ENCODE measurements around the gene SH3GL3.

SH3GL3 gene

DNA sequence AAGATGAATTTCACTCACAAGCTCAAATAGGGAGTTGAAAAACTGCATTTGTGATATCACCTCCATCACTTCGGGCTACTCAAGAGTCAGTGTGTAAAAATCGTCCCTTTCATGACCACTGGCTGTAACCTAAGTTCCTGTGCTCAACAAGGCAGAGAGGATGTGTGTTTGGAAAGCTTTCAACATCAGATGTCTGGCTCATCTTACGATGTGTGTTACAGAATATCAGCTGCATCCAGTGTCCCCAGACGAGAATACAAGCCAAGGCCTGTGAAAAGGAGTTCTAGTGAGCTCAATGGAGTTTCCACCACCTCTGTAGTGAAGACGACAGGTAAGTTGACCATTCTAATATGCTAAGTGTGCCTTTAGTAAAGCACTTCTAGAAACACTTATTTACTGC is 141.3 kb downstream of the SH3GL3 start:
- DNase-seq, result no peak
- in situ Hi-C loops (cut with HindIII; ENCODE audit: low pct_ligation_motif_present, low pct_unique_long_range_greater_than_20kb, low sequenced_read_pairs), result no loop called here

DNA sequence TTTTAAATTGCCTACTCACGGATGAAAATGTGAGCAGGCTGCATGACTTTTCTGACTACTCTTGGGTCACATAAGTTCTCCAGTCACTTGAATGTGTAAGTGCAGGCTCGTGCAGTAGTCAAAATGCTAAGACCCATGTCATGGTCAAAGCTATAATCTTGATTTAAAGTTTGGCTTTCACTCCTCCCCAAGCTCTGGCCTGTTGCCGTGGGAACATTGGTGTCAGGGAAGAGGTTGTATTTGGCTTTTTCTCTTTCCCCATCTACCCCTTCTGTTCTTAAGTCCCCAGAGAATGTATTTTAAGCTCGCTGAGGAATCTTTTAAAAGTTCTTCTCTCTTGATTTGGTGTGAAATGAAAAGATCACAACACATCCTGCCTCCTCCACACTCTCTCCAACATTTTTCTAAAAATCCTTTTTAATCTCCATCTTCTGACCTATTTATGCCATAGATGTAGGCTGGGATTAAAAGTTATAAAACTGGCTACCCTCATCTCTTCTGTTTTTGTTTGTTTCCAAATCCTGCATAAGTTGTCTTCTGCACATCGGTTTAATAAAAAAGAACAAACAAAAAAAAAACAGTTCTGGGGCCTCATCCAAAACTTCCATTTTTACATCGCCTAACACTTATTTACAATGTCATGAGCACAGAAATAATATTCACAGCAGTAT is 145.4 kb downstream of the SH3GL3 start:
- in situ Hi-C loops (cut with HindIII; ENCODE audit: low pct_ligation_motif_present, low pct_unique_long_range_greater_than_20kb, low sequenced_read_pairs), result no loop called here
- DNase-seq, result no peak

DNA sequence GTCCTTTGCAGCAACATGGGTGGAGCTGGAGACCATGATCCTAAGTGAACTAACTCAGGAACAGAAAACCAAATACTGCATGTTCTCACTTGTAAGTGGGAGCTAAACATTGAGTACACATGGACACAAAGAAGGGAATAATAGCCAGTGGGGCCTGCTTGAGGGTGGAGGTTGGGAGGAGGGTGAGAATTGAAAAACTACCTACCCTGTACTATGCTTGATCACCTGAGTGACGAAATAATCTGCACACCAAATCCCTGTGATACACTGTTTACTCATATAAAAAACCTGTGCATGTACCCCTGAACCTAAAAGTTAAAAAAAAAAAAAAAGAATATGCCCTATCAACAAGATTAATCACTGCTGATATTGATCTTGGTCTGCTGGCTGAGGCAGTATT is 148.1 kb downstream of the SH3GL3 start:
- no peak for DNase-seq

DNA sequence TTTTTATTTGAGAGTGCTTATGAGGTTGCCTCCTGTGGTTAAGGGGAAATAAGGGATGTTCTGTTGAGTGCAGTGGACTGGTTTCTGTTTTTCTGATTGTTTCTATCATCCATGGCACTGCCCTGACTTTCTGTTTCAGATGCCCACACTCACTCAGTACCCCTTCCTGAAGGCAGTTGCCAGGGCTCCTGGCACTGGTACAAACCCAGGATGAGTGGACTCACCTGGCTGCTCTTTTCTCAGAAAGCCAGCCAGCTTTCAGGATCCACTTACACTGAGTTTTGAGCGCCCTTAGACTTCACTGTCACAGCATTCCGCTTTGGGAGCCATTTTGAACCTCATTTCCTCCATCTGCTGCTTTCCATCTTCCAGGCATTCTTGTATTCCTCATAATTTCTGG is 150.9 kb downstream of the SH3GL3 start:
- in situ Hi-C loops (cut with HindIII; ENCODE audit: low pct_ligation_motif_present, low pct_unique_long_range_greater_than_20kb, low sequenced_read_pairs), result no loop called here
- no peak for DNase-seq

More for the DNA sequence above, 148.1 kb downstream of the SH3GL3 start:
- in situ Hi-C loops (cut with HindIII; ENCODE audit: low pct_ligation_motif_present, low pct_unique_long_range_greater_than_20kb, low sequenced_read_pairs), result no loop called here

DNA sequence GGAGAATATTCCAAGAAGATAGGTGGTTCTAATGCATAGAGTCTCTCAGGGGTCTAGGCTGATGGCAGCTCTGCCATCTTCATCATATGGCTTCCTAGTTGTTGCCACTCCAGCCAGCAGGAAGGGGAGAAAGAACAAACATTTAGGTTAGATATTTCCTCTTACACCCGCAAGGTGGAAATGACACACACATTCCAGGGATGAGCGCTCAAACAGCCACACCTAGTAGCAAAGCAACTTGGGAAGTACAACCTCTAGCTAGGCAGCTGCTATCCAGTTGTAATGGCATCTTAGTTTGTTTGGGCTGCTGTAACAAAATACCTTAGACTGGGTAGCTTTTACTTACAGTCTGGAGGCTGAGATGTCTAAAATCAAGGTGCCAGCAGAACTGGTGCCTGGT is 154.9 kb downstream of the SH3GL3 start:
- DNase-seq, result no peak
- in situ Hi-C loops (cut with HindIII; ENCODE audit: low pct_ligation_motif_present, low pct_unique_long_range_greater_than_20kb, low sequenced_read_pairs), result no loop called here

DNA sequence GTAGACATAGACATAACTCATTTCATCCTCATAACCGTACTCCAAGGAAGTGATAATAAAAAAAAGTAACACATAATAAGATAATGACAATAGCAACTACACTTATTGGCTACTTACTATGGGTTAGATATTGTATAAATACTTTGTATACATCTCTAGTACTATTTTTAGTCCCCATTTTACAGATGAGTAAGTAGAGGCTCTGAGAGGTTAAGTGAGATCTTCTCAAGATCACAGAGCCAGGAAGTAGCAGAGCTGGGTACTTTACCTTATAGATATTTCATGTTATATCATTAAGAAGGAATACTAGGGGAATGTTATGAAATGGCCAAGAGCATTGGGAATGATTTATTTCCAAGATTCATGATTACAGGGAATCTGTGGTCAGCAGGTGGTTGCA is 157.4 kb downstream of the SH3GL3 start:
- no peak for DNase-seq
- in situ Hi-C loops (cut with HindIII; ENCODE audit: low pct_ligation_motif_present, low pct_unique_long_range_greater_than_20kb, low sequenced_read_pairs), result no loop called here

DNA sequence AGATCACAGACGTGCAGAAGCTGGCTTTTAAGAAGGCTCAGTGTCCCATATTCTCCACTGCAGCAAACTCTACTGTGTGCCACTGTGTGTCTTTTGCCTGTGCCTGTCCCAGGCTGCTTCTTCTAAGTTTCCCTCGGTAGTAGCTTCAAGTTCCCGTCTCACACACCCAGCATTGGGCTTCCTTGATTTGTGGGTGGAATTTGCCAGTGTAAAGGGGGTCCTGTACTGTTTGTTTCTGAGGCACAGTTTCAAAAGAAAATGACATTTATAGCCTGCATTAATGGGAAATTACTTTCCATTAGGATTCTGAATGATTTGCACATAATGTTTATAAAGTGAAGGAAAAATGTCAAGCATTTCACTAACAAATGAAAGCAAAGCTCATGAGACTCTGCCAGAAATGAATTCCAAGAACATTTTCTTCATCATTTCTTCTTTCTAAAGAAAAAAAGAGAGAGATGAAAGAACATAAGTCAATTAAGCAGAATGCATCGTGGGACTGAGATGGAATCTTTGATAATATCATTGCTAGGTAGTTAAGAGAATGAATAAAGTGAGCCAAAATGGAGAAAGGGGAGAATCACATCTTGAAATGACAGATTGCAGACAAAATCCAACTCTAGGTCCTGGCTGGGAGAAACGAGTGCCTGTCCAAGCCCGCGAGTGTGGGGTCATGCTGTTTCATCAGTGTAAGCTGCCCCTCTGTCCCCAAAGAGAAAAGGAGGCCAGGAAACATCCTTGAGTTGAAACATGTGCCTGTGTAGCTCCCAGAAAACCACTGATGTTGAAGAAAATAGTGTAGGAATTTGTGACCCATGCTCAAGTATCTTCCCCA is 158.2 kb downstream of the SH3GL3 start:
- DNase-seq, result no peak
- in situ Hi-C loops (cut with HindIII; ENCODE audit: low pct_ligation_motif_present, low pct_unique_long_range_greater_than_20kb, low sequenced_read_pairs), result no loop called here

DNA sequence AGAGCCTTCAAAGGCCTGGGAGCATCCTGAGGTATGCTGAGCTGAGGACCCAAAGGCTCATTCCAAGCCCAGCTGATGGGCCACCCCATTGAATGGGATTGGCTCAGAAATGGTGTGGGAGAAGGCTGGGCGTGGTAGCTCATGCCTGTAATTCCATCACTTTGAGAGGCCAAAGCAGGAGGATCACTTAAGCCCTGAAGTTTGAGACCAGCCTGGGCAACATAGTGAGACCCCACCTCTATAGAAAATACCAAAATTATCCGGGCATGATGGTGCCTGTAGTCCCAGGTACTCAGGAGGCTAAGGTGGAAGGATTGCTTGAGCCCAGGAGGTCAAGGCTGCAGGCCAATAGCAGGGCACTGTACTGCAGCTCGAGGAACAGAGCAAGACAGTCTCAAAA is 163.0 kb downstream of the SH3GL3 start:
- DNase-seq, result no peak
- in situ Hi-C loops (cut with HindIII; ENCODE audit: low pct_ligation_motif_present, low pct_unique_long_range_greater_than_20kb, low sequenced_read_pairs), result no loop called here

DNA sequence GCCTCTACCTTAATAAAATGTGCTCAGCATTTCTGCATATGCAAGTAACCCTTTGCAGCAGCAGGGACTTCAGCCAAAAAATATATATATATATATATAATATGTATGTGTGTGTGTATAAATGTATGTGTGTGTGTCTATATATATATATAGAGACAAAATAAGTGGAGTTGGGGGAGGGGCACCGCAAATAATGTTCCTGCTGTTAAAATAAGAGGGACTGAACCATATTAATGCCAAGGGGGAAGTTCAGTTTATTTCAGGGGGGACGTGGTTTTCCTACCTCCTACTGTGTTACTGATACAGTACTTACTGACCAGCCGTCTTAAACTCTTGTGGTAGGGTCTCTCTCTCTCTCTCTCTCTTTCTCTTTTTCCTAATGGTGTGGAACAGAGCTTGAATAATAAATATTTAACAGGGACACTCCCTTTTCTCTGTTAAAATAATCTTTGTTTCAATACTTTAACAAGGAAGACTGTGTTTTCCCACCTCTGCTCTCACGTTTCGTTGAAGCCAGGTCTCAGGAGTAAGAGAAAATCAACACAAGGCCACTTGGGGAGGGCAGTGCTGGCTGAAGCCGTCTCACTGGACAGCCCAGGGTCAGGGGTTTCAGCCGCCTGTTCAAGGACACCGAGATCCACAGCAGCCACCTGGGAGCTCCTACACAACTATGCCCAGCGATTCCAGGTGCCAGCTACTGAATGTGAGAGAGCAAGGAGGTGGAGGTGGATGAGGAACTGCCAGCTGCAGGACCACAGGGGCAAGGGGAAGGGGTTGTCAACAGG is 164.0 kb downstream of the SH3GL3 start:
- in situ Hi-C loops (cut with HindIII; ENCODE audit: low pct_ligation_motif_present, low pct_unique_long_range_greater_than_20kb, low sequenced_read_pairs), result no loop called here
- no peak for DNase-seq

DNA sequence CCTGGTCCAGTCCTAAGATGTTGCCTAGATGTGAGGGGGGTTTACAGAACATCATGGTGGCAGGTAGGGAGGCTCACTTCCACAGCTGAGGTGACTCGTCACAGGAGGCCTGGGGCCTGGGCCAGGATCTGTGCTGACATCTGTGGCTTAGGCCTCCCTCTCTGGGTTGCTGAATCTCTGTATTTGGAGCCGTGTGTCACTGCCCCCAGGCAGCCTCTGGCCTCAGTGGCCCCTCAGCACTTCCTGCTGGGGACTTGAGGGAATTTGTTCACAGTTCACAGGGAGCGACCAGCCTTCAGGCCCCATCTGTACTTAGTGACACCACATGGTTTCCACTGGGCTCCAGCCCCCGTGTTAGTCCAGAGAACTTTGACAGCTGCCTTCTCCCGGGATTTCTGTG is 165.1 kb downstream of the SH3GL3 start:
- in situ Hi-C loops (cut with HindIII; ENCODE audit: low pct_ligation_motif_present, low pct_unique_long_range_greater_than_20kb, low sequenced_read_pairs), result no loop called here
- DNase-seq, result no peak

DNA sequence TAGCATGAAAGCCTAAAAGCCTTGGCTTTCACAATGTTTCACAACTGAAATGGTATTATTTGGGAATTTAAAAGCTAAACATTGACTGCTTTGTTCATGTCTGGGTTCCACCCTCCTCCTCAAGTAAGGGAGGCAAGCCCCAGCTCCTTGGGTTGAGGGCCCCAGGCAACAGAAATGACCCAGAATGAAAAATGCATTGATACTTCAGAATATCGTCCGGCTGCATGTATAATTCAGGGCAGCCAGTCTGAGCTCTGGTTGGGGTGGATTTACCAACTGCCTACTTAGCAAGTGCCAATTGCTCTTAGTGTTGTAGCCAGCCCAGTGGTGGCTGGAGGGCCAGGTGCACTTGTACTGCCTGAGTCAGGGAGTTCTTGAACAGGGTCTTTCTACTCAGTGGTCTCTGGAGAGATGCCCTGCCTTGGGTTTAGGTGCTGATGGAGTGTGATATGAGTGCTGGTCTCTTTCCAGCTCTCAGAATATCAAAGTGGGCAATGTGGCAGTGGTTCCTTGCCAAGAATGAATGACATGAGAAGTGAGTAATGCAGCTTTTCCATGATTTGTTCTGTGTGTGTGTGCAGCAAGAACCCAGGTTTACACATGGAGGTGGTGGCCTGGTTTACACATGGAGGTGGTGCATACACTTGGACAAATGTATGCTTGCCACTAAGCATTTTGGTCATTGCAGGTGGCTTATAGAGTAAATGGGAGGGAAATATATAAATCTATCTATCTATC is 165.9 kb downstream of the SH3GL3 start:
- in situ Hi-C loops (cut with HindIII; ENCODE audit: low pct_ligation_motif_present, low pct_unique_long_range_greater_than_20kb, low sequenced_read_pairs), result no loop called here
- peak; percentile 47 for DNase-seq

DNA sequence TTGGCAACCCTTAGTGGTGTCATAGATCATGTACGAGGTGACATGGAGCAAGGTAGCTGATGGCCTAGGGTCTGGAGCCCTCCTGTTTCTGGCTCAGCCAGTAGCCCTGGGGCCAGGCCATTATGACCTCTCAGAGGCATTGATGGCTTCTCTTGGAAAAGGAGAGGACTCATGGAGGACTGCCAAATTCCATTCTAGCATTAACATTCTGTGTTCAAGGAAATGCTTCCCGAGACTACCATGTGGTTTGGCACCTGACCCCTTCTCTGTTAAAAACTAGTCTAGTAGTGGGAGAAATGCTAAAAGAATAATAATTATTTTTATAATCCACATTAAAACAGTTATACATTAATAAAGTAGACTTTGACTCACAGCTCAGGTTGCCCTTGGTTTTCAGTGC is 166.6 kb downstream of the SH3GL3 start:
- in situ Hi-C loops (cut with HindIII; ENCODE audit: low pct_ligation_motif_present, low pct_unique_long_range_greater_than_20kb, low sequenced_read_pairs), result no loop called here
- peak; percentile 84 for DNase-seq

DNA sequence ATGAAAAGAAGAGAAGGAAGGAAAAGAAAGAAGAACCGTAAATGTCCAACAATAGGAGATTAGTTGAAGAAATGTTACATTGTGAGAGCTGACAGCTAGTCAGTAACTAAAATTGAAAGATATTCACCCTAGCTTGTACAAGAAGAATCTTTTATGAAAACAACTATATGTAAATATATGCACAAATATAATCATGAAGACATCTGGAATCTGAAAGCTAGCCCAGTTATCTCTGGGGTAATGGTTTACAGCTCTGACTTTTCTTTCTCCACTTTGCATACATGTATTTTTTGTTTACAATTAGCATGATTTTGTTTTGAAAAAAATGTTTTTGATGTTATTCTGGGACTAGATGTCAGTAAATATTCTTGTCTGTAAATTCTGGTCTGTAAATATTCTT is 169.7 kb downstream of the SH3GL3 start:
- in situ Hi-C loops (cut with HindIII; ENCODE audit: low pct_ligation_motif_present, low pct_unique_long_range_greater_than_20kb, low sequenced_read_pairs), result no loop called here
- DNase-seq, result no peak

DNA sequence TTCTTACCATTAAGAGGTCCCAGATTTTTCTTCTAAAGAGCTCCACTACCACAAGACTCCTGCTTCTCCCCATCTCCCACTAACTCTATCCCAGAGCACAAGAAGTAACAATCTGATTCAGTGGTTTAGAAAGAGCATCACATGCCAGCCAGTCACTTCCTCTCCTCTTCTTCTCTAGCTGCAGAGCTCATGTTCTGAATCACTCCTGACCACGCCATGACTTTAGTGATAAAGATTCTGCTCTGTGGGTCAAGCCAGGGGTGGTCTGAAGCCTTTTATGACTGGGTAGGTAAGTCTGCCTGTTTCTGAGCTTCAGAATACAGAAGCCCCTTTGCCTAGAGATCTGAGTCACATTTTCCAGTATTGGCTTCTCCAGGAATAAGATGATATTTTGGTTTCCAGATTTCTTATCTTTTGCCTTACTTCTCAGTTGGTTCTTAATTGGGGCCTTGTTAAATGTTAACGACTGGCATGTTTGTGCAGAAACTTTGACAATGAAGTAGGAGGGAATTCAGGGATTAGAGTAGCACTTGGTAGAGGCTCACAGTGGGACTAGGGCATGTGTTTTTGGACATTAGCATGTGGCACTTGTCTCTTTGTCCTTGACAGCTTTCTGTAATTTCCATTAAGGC is 179.1 kb downstream of the SH3GL3 start:
- peak; percentile 47 for DNase-seq
- in situ Hi-C loops (cut with HindIII; ENCODE audit: low pct_ligation_motif_present, low pct_unique_long_range_greater_than_20kb, low sequenced_read_pairs), result no loop called here

DNA sequence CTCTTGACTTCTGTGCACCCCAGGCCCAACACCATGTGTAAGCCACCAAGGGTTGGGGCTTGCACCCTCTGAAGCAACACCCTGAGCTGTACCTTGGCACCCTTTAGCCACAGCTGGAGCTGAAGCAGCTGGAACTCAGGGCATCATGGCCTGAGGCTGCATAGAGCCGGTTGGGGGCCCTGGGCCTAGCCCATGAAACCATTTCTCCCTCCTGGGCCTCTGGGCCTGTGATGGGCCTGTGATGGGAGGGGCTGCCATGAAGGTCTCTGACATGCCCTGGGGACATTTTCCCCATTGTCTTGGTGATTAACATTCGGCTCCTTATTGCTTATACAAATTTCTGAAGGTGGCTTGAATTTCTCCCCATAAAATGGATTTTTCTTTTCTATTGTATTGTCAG is 184.4 kb downstream of the SH3GL3 start:
- no peak for DNase-seq
- in situ Hi-C loops (cut with HindIII; ENCODE audit: low pct_ligation_motif_present, low pct_unique_long_range_greater_than_20kb, low sequenced_read_pairs), result no loop called here

DNA sequence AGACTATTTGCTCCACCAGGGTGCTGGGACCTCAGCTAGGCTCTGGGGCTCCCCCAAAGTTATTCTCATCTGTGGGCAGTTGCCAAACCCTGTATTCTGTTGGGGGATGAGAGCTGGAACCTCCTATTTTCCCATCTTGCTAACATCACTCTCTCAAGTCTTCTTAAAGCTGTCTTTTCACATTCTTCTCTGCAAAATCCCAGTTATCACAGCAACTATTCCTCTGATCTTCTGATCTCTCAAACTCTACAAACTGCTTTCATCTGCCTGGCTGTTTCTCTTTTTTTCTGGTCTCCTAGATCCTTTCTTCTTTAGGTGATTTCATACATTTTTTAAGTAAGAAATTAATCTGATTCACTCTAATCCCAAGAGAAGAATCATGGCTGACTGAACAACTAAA is 196.1 kb downstream of the SH3GL3 start:
- no peak for DNase-seq
- in situ Hi-C loops (cut with HindIII; ENCODE audit: low pct_ligation_motif_present, low pct_unique_long_range_greater_than_20kb, low sequenced_read_pairs), result no loop called here

DNA sequence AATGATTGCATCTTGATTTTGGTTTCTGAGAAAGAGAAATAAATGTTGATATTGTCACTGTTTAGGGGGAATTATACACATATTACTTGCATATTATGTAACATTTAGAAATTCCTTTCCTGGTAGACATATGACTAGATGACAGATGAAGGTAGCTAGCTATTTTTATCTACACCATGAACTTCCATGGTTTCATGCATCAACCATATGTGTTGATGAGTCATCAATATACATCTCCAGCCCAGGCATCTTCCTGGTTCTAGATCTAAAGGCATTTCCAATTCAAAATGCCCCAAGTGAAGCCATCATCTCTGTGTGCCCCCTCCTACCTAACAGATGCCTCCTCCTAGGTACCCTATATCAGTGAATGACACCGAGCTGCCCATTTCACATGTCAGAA is 197.3 kb downstream of the SH3GL3 start:
- DNase-seq, result no peak
- in situ Hi-C loops (cut with HindIII; ENCODE audit: low pct_ligation_motif_present, low pct_unique_long_range_greater_than_20kb, low sequenced_read_pairs), result no loop called here

DNA sequence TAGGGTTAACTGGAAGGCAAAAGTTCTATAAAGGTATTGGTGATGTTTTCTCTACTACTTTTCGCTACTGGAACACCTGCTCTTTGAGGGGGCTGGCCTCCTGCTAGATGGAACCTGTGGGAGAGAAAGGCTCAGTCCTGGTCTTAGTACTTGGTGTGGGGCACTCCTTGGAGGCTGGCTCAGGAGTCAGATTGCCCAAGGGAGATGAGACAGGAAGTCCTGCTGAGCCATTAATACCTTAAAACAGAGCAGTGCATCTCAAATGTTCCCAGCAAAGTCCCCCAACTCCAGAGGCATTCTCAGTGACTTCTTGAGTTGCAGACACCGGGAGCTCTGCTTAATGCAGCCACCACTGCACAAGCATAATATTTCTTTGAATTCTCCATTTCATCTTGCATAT is 203.7 kb downstream of the SH3GL3 start:
- in situ Hi-C loops (cut with HindIII; ENCODE audit: low pct_ligation_motif_present, low pct_unique_long_range_greater_than_20kb, low sequenced_read_pairs), result no loop called here
- no peak for DNase-seq
